GM18519 (cell line): Measurements from ENCODE around the gene GFM2.
A peak's percentile ranks its signal among the peaks of the same experiment; 100 is the strongest.
"Not testable (repeated sequence)": the region's sequence is repeated elsewhere in the genome, so short reads cannot be mapped to it uniquely, and the experiment has no call there.

Experiments used
- ATAC-seq: cut with Tn5 transposase; IDR thresholded peaks from one replicate; pipeline ENCODE4 v1.9.1; 2021; ENCODE audit warnings: mild to moderate bottlenecking, moderate library complexity; ENCODE audit not compliant: unreplicated experiment, low FRiP score

GFM2 gene

DNA sequence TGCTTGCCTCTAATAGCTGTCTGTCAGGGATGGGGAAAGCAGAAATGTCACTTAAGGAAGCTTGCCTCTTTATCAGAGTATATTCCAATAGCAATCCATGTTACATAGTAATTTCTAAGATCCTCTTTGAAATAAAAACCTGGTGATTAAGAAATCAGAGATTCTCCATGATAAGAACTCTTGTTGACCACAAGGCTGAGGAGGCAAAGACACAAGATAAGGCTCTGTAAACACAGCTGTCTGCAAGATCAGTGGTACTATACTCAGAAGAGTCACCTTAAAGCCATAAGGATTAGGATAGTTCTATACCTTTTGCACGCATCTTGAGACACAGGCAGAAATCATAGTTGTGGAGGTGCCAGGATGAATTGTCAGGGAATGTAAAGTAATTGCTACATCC is 41.6 kb downstream of the GFM2 start:
- no peak for ATAC-seq

DNA sequence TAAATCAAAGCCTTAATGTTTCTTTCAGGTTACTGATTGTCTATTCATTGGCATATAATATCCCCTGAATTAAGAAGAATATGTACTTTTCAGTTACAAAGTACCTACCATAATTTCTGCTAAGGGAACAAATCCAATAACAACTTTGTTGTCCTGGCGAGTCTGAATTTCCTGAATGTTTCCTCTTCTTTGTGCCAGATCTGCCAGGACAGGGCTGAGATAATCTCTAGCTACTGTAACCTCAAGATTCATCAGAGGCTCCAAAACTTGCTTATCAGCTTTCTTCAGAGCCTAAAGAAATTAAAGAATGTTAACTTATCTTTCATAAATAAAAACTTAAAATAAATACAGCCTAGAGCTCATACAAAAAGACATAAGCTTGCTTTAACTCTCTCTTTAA is 44.6 kb downstream of the GFM2 start:
- no peak for ATAC-seq

DNA sequence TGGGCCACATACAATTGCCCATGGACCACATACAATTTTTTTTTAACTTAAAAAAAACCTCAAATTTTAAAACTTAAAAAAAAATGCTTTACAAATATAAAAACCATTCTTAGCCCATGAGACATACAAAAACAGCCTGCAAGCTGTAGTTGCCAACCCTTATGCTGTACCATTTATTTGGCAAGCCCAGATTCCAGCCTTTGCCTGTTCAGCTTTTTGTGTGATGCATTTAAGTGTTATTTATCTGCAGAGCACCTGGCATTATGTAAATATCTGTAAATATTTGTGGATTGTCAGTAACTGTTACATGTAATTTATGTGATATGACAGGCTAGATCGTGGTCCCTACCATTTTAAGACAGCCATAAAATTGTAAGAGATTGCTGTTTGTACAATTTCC is 49.3 kb downstream of the GFM2 start:
- ATAC-seq = no peak

DNA sequence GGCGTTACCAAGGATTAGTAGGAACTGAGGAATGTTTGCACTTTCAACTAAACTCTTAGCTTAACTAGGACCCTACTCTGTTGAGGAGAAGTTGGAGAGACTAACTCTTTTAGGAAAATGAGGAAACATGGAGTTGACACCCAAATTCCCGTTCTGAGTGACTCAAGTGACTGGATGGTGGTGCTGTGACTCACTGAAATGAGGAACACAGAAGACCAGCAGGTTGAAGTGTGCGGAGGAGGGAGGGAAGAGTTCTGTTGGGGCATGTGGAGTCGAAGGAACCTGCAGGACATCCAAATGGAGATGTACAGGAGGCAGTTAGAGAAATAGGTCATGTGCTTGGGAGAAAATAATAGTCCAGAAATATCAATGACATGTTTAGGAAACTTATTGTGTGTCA is 73.7 kb downstream of the GFM2 start:
- ATAC-seq = no peak

DNA sequence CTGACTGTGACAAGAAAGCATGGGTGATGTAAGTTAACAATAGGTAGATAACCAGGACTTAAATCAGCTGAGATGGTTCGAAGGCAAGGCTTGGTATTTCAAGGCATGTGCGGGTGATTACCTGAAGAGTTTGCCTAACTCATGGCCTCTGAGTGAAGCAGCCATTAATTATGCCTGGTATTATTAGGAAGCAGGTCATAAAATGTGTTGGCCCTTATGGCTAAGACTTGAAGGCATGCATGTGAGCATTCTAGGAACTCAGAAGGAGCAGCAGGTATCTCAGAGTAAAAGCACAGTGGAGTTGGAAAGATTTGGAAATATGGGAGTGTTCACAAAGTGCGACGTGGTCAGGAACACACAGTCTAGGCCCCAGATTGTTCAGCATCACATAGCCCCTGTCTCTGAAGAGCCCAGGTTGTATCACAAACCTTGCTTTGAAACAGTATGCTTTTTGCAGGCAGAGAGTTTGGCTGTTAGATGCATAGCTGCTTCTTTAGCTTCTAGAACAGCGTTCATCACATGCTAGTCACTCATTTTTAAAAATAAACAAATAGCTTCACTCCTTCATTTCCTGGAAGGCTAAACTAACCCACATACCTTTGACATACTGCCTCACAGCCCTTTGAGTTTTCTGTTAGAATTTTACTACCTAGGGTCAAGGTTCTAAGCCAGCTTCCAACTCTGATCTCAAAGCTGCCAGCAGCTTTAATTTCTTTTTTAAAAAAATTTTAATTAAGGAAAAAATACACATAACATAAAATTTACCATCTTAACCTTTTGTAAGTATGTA is 79.8 kb downstream of the GFM2 start:
- no peak for ATAC-seq

DNA sequence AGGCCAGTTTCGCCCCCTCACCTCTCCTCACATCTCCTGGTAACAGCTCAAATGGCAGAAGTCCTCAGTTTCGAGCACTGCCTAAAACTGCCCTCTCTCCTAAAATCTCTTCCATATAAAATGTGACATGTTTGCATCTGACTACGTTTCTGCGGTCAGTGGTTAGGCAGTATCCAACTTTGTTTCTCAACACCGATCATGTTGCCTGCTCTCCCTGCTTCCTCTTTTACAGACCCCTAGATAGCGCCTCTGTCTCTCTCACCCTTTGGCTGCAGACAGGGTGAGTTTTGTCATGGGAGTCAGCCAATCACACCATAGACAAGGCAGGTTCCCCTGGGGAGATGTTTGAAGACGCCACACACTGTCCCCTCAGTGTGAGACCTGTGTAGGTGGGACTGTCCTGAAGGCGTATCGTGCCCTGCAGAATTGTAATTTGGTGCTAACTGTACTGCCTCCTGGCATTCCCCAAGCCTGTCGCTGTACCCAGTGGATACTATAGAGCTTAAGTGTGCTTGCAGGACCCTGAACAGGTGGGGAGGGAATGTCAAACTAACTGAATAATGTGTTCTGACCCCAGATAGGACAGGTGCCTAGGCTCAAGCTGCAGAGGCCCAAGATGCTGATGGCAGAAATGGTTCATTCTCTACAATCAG is 80.8 kb downstream of the GFM2 start:
- no peak for ATAC-seq

DNA sequence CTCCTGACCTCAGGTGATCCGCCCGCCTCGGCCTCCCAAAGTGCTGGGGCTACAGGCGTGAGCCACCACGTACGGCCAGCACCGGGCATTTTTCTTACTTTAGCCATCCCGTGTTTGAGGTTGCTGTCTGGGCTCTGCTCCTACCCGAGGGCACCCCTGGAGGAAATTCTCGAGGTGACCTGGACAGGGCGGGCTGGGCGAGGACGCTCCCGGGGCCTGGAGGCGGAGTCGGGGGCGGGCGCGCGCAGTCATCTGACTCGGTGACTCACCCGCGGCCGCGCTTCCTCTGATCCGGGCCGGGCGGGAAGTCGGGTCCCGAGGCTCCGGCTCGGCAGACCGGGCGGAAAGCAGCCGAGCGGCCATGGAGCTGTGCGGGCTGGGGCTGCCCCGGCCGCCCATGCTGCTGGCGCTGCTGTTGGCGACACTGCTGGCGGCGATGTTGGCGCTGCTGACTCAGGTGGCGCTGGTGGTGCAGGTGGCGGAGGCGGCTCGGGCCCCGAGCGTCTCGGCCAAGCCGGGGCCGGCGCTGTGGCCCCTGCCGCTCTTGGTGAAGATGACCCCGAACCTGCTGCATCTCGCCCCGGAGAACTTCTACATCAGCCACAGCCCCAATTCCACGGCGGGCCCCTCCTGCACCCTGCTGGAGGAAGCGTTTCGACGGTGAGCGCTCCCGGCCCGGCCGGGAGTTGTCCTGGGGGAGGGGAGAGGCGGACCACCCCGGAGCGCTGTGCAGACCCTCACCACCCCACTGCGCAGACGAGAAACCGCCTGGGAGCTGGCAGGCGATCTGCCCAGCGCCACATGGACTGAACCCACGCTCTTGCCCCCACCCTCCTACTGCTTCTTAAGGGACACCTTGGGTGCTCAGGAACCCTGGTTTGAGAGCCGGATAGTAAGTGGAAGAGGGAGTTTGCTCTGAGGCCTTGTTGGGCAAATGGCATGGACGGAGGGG is 81.7 kb downstream of the GFM2 start, which contains the start of gene HEXB:
Gene HEXB (plus strand): TSS at position 334 of the 952 bp plus-strand sequence. CDS start 28 bp downstream, at position 362.
- ATAC-seq = peak; percentile 48

DNA sequence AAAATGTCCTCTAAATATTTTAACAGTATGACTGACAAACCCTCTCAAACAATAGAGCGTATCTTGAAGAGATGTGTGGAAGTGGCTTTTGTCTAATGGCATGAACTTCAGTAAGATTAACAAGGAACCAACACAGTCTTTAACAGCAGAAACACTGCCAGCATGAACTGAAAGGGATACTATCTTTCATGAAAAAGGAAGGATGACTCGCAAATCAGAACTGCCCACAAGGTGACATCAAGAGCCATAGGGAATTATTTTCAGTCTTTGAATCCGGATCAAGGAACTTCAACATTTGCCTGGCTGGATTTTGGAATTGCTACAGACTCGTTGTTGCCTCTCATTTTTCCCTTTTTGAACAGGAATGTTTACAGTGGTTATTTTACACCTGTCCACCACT is 87.0 kb downstream of the GFM2 start:
- no peak for ATAC-seq

DNA sequence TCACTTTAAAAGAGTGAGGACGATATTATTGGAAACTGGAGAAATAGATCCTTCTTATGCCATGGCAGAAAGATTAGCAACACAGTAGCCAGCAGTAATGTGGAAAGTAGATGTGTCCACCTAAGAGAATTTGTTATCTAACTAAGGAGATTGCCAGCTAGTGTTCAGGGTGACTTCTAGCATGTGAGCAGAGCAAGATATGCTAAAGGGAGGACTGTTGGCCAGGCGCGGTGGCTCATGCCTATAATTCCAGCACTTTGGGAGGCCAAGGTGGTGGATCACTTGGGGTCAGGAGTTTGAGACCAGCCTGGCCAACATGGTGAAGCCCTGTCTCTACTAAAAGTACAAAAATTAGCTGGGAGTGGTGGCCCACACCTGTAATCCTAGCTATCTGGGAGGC is 87.6 kb downstream of the GFM2 start:
- ATAC-seq = not testable (repeated sequence)

DNA sequence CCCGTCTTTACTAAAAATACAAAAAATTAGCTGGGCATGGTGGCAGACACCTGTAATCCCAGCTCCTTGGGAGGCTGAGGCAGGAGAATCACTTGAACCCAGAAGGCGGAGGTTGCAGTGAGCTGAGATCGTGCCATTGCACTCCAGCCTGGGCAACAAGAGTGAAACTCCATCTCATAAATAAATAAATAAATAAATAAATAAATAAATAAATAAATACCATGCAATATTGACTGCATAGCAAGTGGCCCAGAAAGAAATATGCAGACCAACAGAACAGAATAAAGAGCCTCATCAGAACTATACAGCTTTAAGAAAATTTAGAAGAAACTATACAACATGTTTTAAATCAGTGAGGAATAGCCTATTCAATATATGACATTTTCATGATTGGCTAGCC is 88.8 kb downstream of the GFM2 start:
- ATAC-seq = not testable (repeated sequence)

DNA sequence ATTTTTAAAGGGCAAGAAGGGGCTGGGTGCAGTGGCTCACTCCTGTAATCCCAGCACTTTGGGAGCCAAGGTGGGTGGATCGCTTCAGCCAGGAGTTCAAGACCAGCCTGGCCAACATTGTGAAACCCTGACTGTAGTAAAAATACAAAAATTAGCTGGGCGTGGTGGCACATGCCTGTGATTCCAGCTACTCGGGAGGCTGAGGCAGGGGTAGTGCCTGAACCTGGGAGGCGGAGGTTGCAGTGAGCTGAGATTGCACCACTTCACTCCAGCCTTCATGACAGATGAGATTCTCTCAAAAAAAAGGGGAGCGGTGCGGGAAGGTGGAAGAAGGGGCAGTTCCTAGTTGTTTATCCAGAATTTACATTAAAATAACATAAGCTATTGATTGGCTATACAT is 90.5 kb downstream of the GFM2 start:
- not testable (repeated sequence) for ATAC-seq

DNA sequence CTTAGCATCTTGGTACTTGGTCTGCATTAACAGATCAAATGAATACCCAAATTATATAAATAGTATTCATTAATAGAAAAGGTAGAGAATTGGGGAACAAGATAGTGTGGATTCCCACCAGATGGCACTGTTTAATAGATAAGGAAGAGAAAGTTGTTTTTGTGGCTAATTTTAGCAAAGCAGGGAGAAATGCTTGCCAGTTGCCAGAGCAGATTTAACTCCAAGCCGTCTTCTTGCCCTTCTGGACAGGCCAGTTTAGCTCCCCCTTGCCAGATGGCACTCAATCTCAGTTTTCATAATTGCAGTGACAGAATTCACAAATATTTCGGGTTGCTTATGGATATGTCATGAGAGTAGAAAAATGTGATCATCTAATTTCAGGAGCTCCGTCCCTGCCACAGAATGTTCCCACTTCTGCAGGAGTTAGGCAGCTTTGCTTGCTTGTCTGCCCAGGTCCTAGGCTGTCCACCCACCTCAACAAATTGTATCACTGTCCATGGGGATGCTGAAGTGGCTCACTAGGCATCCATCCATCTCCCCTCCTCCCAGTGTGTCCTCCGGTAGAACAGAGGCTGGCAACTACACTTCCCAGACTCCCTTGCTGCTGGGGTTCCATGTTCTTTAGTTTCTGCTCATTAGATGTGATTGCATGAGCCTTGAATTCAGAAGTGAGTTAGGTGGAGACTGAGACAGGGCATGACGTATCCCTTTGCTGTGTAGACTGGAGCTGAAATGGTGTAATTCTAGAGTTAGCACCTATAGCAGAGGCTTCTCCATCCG is 93.7 kb downstream of the GFM2 start:
- no peak for ATAC-seq

DNA sequence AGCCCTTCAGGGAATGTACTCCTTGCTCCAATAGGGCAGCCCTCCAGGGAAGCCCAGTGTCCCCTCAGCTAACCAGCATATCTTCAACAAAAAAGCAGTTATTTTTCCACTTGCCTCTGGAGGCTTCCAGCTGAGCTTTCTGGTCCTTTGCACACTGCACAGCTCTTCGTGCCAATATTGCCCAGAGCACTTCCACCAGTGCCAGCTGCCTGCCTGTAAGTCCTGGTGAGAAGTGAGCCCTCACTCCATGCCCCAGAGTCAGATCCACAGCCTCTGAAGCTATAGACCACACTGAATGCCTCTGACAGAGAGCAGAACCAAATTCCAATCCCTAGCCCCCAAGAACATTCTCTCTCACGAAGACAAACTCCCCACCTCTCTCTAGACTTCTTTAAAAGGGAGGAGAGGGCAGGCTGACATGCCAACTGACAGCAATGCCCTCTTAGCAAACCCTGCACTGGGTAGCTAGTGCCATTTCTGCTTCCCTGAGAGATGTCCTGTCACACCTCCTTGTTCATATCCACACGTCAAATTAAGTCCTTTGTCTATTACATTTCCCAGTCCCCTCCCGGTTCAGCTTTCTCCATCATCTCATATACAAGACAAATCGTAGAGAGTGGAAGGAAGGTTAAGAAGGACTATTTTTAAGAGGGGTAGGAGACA is 94.6 kb downstream of the GFM2 start:
- no peak for ATAC-seq
